Smooth muscle cell (in vitro differentiated cells): ENCODE data around the gene RAC2. TPM values are rescaled to one million over a fixed set of nuclear protein-coding genes. Genes with fewer than 3 reads are reported as not detected.
A peak's percentile ranks its signal among the peaks of the same experiment; 100 is the strongest.

Source experiments
- DNase-seq: peaks from one replicate; lab custom pipeline; 2025; ENCODE audit not compliant: unreplicated experiment; lab: John Stamatoyannopoulos, UW
- H2AFZ ChIP-seq: fragments of 200-600 bp; sonication (generic); 2 replicates; pipeline ENCODE4 v1.6.0; 2016; ENCODE audit warnings: antibody characterized with exemption, low read depth, mild to moderate bottlenecking
- H3F3A ChIP-seq: fragments of 200-600 bp; sonication (generic); 2 replicates; pipeline ENCODE4 v1.6.0; 2017; ENCODE audit warnings: antibody characterized with exemption, low read depth
- H3K27ac ChIP-seq: fragments of 200-600 bp; sonication (generic); 2 replicates; pipeline ENCODE4 v1.5.1; 2016; ENCODE audit warnings: low read depth, mild to moderate bottlenecking
- H3K27me3 ChIP-seq: fragments of 200-600 bp; sonication (generic); 2 replicates; pipeline ENCODE4 v1.6.1; 2016; ENCODE audit warnings: low read depth, mild to moderate bottlenecking
- H3K36me3 ChIP-seq: fragments of 200-600 bp; sonication (generic); 2 replicates; pipeline ENCODE4 v1.5.1; 2016; ENCODE audit warnings: low read depth
- H3K4me1 ChIP-seq: fragments of 200-600 bp; sonication (generic); 2 replicates; pipeline ENCODE4 v1.5.1; 2016; ENCODE audit warnings: low read depth
- H3K4me2 ChIP-seq: fragments of 200-600 bp; sonication (generic); 2 replicates; pipeline ENCODE4 v1.6.0; 2016; ENCODE audit warnings: mild to moderate bottlenecking
- H3K4me3 ChIP-seq: fragments of 200-600 bp; sonication (generic); 2 replicates; pipeline ENCODE4 v1.5.1; 2016; ENCODE audit warnings: mild to moderate bottlenecking
- H3K79me2 ChIP-seq: fragments of 200-600 bp; sonication (generic); 2 replicates; pipeline ENCODE4 v1.6.0; 2016; ENCODE audit warnings: low read depth, mild to moderate bottlenecking
- H3K9ac ChIP-seq: fragments of 200-600 bp; sonication (generic); 2 replicates; pipeline ENCODE4 v1.6.0; 2016; ENCODE audit warnings: low read depth
- H3K9me3 ChIP-seq: fragments of 200-600 bp; sonication (generic); replicated peaks from 2 replicates; pipeline ENCODE4 v1.5.1; 2016; ENCODE audit warnings: low read depth
- H4K20me1 ChIP-seq: fragments of 200-600 bp; sonication (generic); 2 replicates; pipeline ENCODE4 v1.6.0; 2016; ENCODE audit warnings: low read depth
- WGBS: methylation state at CpG from one replicate; pipeline ENCODE4 v1.1.7; 2016; ENCODE audit warnings: low lambda C conversion rate; 5-methylcytosine and 5-hydroxymethylcytosine counted together
- polyA plus RNA-seq: library from polyadenylated mRNA; unstranded; fragments of >200 nt; fragmentation: Nextera tagmentation; extraction: Ambion mirVana; gene quantifications from 2 replicates; pipeline ENCODE4 v1.2.1, GENCODE V29; 2016
- total RNA-seq: library from RNA; depleted of rRNA; stranded (reverse); fragments of >200 nt; gene quantifications from 2 replicates; pipeline ENCODE4 v1.2.3, GENCODE V29; 2014
- TF ChIP-seq, protein P1 (sequence below): fragments of 200-600 bp; sonication (generic); IDR thresholded peaks from 2 replicates; pipeline ENCODE4 v1.5.1; 2017; ENCODE audit warnings: borderline replicate concordance, mild to moderate bottlenecking, antibody characterized with exemption; ENCODE audit not compliant: insufficient read depth, poor library complexity, severe bottlenecking

The RAC2 gene
- total and polyA plus RNA-seq, 2 experiments from 2014 or later: 3.6 to 4.0 TPM

- DNase-seq: no peak
- H3K36me3 ChIP-seq: no peaks in the 10 kb centered on the region
- peaks cover 4% of the 10 kb centered on the region for H3K27me3 ChIP-seq
- no peaks in the 10 kb centered on the region for H4K20me1 ChIP-seq
- H3K27ac ChIP-seq: no peak overlapping the region
- peaks cover 7% of the 10 kb centered on the region for H3K4me1 ChIP-seq
- no peaks in the 10 kb centered on the region for H3K79me2 ChIP-seq
- H3K4me3 ChIP-seq: no peak overlapping the region
- TF ChIP-seq, protein P1, sequence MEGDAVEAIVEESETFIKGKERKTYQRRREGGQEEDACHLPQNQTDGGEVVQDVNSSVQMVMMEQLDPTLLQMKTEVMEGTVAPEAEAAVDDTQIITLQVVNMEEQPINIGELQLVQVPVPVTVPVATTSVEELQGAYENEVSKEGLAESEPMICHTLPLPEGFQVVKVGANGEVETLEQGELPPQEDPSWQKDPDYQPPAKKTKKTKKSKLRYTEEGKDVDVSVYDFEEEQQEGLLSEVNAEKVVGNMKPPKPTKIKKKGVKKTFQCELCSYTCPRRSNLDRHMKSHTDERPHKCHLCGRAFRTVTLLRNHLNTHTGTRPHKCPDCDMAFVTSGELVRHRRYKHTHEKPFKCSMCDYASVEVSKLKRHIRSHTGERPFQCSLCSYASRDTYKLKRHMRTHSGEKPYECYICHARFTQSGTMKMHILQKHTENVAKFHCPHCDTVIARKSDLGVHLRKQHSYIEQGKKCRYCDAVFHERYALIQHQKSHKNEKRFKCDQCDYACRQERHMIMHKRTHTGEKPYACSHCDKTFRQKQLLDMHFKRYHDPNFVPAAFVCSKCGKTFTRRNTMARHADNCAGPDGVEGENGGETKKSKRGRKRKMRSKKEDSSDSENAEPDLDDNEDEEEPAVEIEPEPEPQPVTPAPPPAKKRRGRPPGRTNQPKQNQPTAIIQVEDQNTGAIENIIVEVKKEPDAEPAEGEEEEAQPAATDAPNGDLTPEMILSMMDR: no peak
- no peak overlapping the region for H2AFZ ChIP-seq
- no peak overlapping the region for H3K9ac ChIP-seq
- 84% methylated on average over 10 of the region's 10 CpGs for WGBS
- H3K4me2 ChIP-seq: no peak overlapping the region
- H3K9me3 ChIP-seq: no peaks in the 10 kb centered on the region
- no peaks in the 10 kb centered on the region for H3F3A ChIP-seq
These were observed 43.5 kb upstream of the RAC2 start for GRCh38 chr22:37287550-37287951.

DNA sequence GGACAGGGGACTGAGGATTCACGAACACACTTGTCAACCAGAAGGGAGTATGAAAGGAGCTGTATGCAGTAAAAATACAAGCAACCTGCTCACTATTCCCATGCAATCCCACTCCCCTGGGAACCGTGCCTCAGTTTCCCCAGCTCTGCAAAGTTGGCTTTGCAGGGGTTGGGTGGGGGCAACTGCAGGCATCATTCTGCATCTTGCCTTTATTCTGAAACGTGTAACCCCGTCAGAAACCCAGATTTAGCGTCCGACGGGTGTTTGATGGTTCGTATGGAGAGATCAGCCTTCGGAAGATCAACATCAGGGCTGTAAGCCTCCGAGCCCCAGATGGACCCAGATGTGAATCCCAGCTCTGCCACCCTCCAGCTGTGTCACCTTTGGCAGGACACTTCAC, 41.9 kb upstream of the RAC2 start:
- Histone ChIP-seq H3K36me3 (no peaks in the 10 kb centered on the region), H3K27me3 (peaks cover 4% of the 10 kb centered on the region), H3K4me3 (no peak overlapping the region), H3K9ac (no peak overlapping the region), H3F3A (no peaks in the 10 kb centered on the region), H3K4me2 (no peak overlapping the region), H4K20me1 (no peaks in the 10 kb centered on the region), H3K4me1 (peaks cover 7% of the 10 kb centered on the region), H3K9me3 (no peaks in the 10 kb centered on the region), H3K79me2 (no peaks in the 10 kb centered on the region), H2AFZ (no peak overlapping the region), H3K27ac (no peak overlapping the region)
- 94% methylated on average over 10 of the region's 10 CpGs for WGBS
- TF ChIP-seq, protein P1: no peak
- no peak for DNase-seq

GRCh38 chr22:37284805-37285355, 40.8 kb upstream of the RAC2 start:
- Histone ChIP-seq H3K27ac (no peak overlapping the region), H3K9me3 (no peaks in the 10 kb centered on the region)

More at GRCh38 chr22:37284805-37285355, 40.8 kb upstream of the RAC2 start:
- Histone ChIP-seq H3K4me1 (peaks cover 7% of the 10 kb centered on the region), H3K4me2 (peak overlapping the region; percentile 26), H3K9ac (no peak overlapping the region), H3K4me3 (no peak overlapping the region), H3K79me2 (no peaks in the 10 kb centered on the region), H3K36me3 (no peaks in the 10 kb centered on the region), H3F3A (no peaks in the 10 kb centered on the region), H3K27me3 (peaks cover 4% of the 10 kb centered on the region), H2AFZ (no peak overlapping the region), H4K20me1 (no peaks in the 10 kb centered on the region)
- WGBS: 52% methylated on average over 10 of the region's 14 CpGs
- DNase-seq: no peak
- TF ChIP-seq, protein P1: no peak
